Endothelial cell of umbilical vein (primary cell): Measurements from ENCODE around the gene KCNMA1. TPM values are rescaled to one million over a fixed set of nuclear protein-coding genes. Genes with fewer than 3 reads are reported as not detected.

Experiments used
- BruUV-seq: library from RNA; stranded (reverse); fragments of 400-500 nt; replicated peaks from 2 replicates; lab custom pipeline; 2021; lab: Mats Ljungman, UMichigan
- CTCF ChIA-PET: fragments of 300-600, 350-600 bp; sonication (Branson Sonifier 250); formaldehyde crosslinking; loops from one replicate; lab custom pipeline; 2021; ENCODE audit warnings: antibody characterized with exemption, inconsistent platforms; lab: Charles Lee
- POLR2A ChIA-PET: fragments of 300-600, 350-600 bp; sonication (Branson Sonifier 250); formaldehyde crosslinking; loops from one replicate; lab custom pipeline; 2021; ENCODE audit warnings: antibody characterized with exemption, inconsistent platforms; lab: Charles Lee
- DNase-seq: peaks from one replicate; pipeline ENCODE4 v3.0.0-alpha.2; 2011; ENCODE audit warnings: low read depth, low spot score
- FAIRE-seq: peaks from 2 replicates; lab custom pipeline; 2011; peaks lifted over from hg19 to GRCh38; lab: Jason Lieb, UNC
- H2AFZ ChIP-seq: 2 replicates; pipeline ENCODE4 v1.6.0; 2012; ENCODE audit warnings: low read depth, low read length, control low read depth, inconsistent platforms
- H3K27ac ChIP-seq: 2 replicates; pipeline ENCODE4 v1.5.1; 2011; ENCODE audit warnings: low read depth, mild to moderate bottlenecking, control low read depth, low read length, moderate library complexity; ENCODE audit not compliant: insufficient read depth
- H3K27me3 ChIP-seq, 2 experiments: 2 replicates each; pipeline versions ENCODE4 v1.6.0 to v1.6.1; 2011; ENCODE audit warnings: low read length in 2 of 2, mixed read lengths in 1 of 2; ENCODE audit not compliant: control insufficient read depth in 2 of 2, insufficient read depth in 2 of 2
- H3K36me3 ChIP-seq, 2 experiments: 2 replicates in 1 of 2; 3 replicates in 1 of 2; pipeline ENCODE4 v1.5.1; 2011; ENCODE audit warnings: low read length in 2 of 2, mild to moderate bottlenecking in 1 of 2, moderate library complexity in 1 of 2; ENCODE audit not compliant: control insufficient read depth in 2 of 2, insufficient read depth in 2 of 2; ENCODE audit errors: extremely low read depth in 1 of 2
- H3K4me1 ChIP-seq: 3 replicates; pipeline ENCODE4 v1.5.1; 2011; ENCODE audit warnings: mild to moderate bottlenecking, low read length; ENCODE audit not compliant: control insufficient read depth, insufficient read depth; ENCODE audit errors: extremely low read depth
- H3K4me2 ChIP-seq: 2 replicates; pipeline ENCODE4 v1.6.1; 2011; ENCODE audit warnings: low read length, control low read depth, mixed read lengths; ENCODE audit not compliant: insufficient read depth
- H3K4me3 ChIP-seq, 3 experiments: fragments of 200-600 bp in 1 of 3; sonication (generic), shearing (Covaris generic) in 1 of 3; replicated peaks in 1 of 3; 2 replicates each; pipeline ENCODE4 v1.5.1; 2011 to 2016; ENCODE audit warnings: control low read depth in 3 of 3, low read length in 3 of 3, mild to moderate bottlenecking in 2 of 3, inconsistent platforms in 1 of 3, low read depth in 1 of 3, moderate library complexity in 1 of 3; ENCODE audit not compliant: insufficient read depth in 1 of 3
- H3K79me2 ChIP-seq: 2 replicates; pipeline ENCODE4 v1.6.0; 2012; ENCODE audit warnings: low read length, inconsistent platforms; ENCODE audit not compliant: control insufficient read depth, insufficient read depth
- H3K9ac ChIP-seq: replicated peaks from 2 replicates; pipeline ENCODE3; 2011; ENCODE audit warnings: low read length, control low read depth; ENCODE audit not compliant: insufficient read depth; ENCODE audit errors: extremely low read depth
- H3K9me1 ChIP-seq: replicated peaks from 3 replicates; pipeline ENCODE4 v1.6.0; 2011; ENCODE audit warnings: mild to moderate bottlenecking, low read length; ENCODE audit not compliant: control insufficient read depth, insufficient read depth; ENCODE audit errors: extremely low read depth
- H3K9me3 ChIP-seq: replicated peaks from 2 replicates; pipeline ENCODE4 v1.5.1; 2012; ENCODE audit warnings: low read length, inconsistent platforms; ENCODE audit not compliant: control insufficient read depth, insufficient read depth
- H4K20me1 ChIP-seq: replicated peaks from 2 replicates; pipeline ENCODE3; 2011; ENCODE audit warnings: mild to moderate bottlenecking, low read length; ENCODE audit not compliant: control insufficient read depth, insufficient read depth; ENCODE audit errors: extremely low read depth
- CTCF ChIP-seq, 2 donors: IDR thresholded peaks; 1 replicate in 1 of 2; 2 replicates in 1 of 2; pipeline ENCODE4 v1.5.1; 2011; ENCODE audit warnings: low read length in 2 of 2, mild to moderate bottlenecking in 2 of 2, moderate library complexity in 2 of 2, control low read depth in 1 of 2, inconsistent platforms in 1 of 2, low read depth in 1 of 2; ENCODE audit not compliant: insufficient read depth in 1 of 2; ENCODE audit errors: extremely low read depth in 1 of 2
- EZH2 ChIP-seq: IDR thresholded peaks from 2 replicates; pipeline ENCODE4 v1.6.1; 2012; ENCODE audit warnings: borderline replicate concordance, low read depth, mild to moderate bottlenecking, moderate library complexity, low read length, inconsistent platforms; ENCODE audit not compliant: severe bottlenecking
- FOS ChIP-seq: IDR thresholded peaks from 2 replicates; pipeline ENCODE4 v1.6.1; 2011; ENCODE audit warnings: mild to moderate bottlenecking, low read length, moderate library complexity, borderline replicate concordance; ENCODE audit not compliant: insufficient read depth
- GATA2 ChIP-seq: IDR thresholded peaks from 2 replicates; pipeline ENCODE4 v1.7.0; 2011; ENCODE audit warnings: low read depth, mild to moderate bottlenecking, moderate library complexity, mixed read lengths, low read length; ENCODE audit not compliant: insufficient read length, insufficient read depth
- JUN ChIP-seq: IDR thresholded peaks from 2 replicates; pipeline ENCODE4 v1.6.1; 2011; ENCODE audit warnings: borderline replicate concordance, low read depth; ENCODE audit not compliant: insufficient read length, insufficient read depth
- MYC ChIP-seq: IDR thresholded peaks from one replicate; pipeline ENCODE4 v1.6.1; 2011; ENCODE audit warnings: mild to moderate bottlenecking, low read depth, low read length
- POLR2A ChIP-seq: IDR thresholded peaks from 2 replicates; pipeline ENCODE4 v1.6.1; 2012; ENCODE audit warnings: low read depth, mild to moderate bottlenecking, control low read depth, low read length
- POLR2AphosphoS5 ChIP-seq: IDR thresholded peaks from 2 replicates; pipeline ENCODE4 v1.6.1; 2012; ENCODE audit warnings: low read depth, mild to moderate bottlenecking, control low read depth, low read length, moderate library complexity; ENCODE audit not compliant: insufficient read depth
- dilution Hi-C: fragments of 300-500 bp; cut with MboI; formaldehyde crosslinking; loops from one replicate; pipeline ENCODE4 v1.15.0; 2019; ENCODE audit warnings: low sequenced_read_pairs; ENCODE audit not compliant: extremely low pct_ligation_motif_present
- intact Hi-C: fragments of 100-400 bp; cut with micrococcal nuclease; formaldehyde crosslinking; loops from one replicate; pipeline ENCODE4 v1.10.0; 2022
- polyA plus RNA-seq, 4 experiments: library from polyadenylated mRNA; depleted of rRNA in 3 of 4; stranded (reverse) in 3 of 4; unstranded in 1 of 4; fragments of >200 nt; gene quantifications; 2 replicates each; pipeline versions ENCODE4 v1.2.1 to v1.2.3, GENCODE V29; 2011 to 2012; ENCODE audit warnings: missing spikeins in 1 of 4
- total RNA-seq: library from RNA; stranded (reverse); gene quantifications from 2 replicates; pipeline ENCODE4 v1.2.3, GENCODE V29; 2021
- TF ChIP-seq, protein P1 (sequence below): IDR thresholded peaks from 2 replicates; pipeline ENCODE4 v1.6.1; 2011; ENCODE audit not compliant: insufficient read depth, insufficient read length

The KCNMA1 gene
- total and polyA plus RNA-seq, 2 donors (not counting 3 experiments of a cell fraction or from before 2014, with no cell fraction given): 0.10 to 0.82 TPM

DNA sequence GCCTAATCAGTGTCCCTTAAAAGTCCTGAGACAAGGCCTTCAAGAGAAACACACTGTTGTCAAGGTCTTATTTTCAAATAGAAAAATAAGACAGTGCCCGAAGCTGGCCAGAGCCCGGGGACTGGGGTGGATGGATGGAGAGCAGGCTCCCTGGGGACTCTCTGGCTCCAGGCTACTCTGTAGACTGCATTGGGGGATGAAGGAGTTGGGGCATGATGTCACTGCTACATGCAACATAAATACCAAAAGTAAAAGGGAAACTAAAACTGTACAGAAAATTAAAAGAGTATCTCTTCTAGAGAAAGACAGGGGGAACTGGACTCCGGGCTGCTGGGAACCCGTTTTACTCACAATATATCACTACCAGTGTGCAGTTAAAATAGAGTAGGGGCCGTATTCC is 629.8 kb downstream of the KCNMA1 start:
- Histone ChIP-seq H3K9me1 (no peaks in the 10 kb centered on the region), H3K4me3 (no peak overlapping the region), H3K36me3 (no peaks in the 10 kb centered on the region), H4K20me1 (no peaks in the 10 kb centered on the region), H3K4me2 (no peak overlapping the region), H3K27me3 (peaks cover under 1 to 2% of the 10 kb centered on the region in 2 experiments), H3K79me2 (no peaks in the 10 kb centered on the region), H3K9me3 (no peaks in the 10 kb centered on the region), H3K27ac (no peak overlapping the region), H3K9ac (no peak overlapping the region), H2AFZ (no peak overlapping the region), H3K4me1 (no peaks in the 10 kb centered on the region)
- dilution Hi-C loops: no loop called here
- CTCF ChIA-PET: interaction anchor here (1.3 to 1.4 kb wide), 2 partner anchors 23 to 34 kb away, joined by 4 to 5 read pairs; no protein-coding TSS in a partner anchor
- TF ChIP-seq JUN (no peak), GATA2 (no peak), FOS (no peak), POLR2A (no peak), EZH2 (no peak)
- TF ChIP-seq, protein P1, sequence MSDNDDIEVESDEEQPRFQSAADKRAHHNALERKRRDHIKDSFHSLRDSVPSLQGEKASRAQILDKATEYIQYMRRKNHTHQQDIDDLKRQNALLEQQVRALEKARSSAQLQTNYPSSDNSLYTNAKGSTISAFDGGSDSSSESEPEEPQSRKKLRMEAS: no peak
- no TSS peak for BruUV-seq
- intact Hi-C loops: no loop called here
- POLR2A ChIA-PET: no interaction called here
- DNase-seq (no peak), FAIRE-seq (no peak)

DNA sequence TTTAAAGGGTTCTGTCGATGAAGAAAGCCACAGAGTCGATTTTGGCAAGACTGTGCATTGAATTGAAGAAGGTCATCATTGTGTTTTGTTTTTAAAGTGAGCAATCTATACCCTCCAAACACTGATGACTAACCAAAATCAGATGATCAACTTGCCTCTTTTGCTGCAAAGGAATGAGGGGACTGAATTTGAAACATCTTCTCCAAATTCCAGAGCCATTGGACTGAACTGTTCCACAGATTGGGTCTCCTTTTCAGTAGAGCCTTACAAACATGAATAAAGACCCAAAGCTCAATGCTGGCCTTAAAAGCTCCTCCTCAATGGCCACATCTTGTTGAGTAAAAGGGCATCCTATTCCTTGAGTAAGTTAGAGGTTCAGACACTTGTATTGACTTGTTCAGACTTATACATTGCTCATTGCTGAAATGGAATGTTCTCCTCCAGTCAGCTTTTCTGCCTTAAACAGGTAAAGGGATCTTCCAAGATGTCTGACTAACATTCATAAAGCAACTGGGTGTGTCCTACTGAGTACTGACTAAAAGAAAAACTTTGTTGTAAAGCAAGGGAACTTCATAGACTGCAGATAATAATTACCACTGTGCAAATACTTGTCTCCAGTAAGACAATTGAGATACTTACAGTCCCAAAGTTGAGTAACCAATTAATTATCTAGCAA is 630.6 kb downstream of the KCNMA1 start:
- no peak for FAIRE-seq
- no peaks in the 10 kb centered on the region for H4K20me1 ChIP-seq
- no peaks in the 10 kb centered on the region for H3K4me1 ChIP-seq
- H3K9me3 ChIP-seq: no peaks in the 10 kb centered on the region
- TF ChIP-seq GATA2 (no peak), CTCF (IDR thresholded peaks at IDR 0.05; ENCODE audit: extremely low read depth in 1 of 2, insufficient read depth in 1 of 2, low read depth in 1 of 2, low read length in 2 of 2) (no peak), POLR2AphosphoS5 (no peak), FOS (no peak), EZH2 (no peak), JUN (no peak), MYC (no peak)
- H2AFZ ChIP-seq: no peak overlapping the region
- no TSS peak for BruUV-seq
- H3K27me3 ChIP-seq: peaks cover 2 to 3% of the 10 kb centered on the region in 2 experiments
- intact Hi-C loops: no loop called here
- no peak overlapping the region for H3K4me2 ChIP-seq
- H3K36me3 ChIP-seq: no peaks in the 10 kb centered on the region
- DNase-seq: no peak
- no peaks in the 10 kb centered on the region for H3K79me2 ChIP-seq
- ChIA-PET CTCF (interaction anchor here (1.0 to 2.8 kb wide), 4 partner anchors 11 to 35 kb away, joined by 3 to 15 read pairs (median 4); no protein-coding TSS in a partner anchor), POLR2A (no interaction called here)
- H3K9ac ChIP-seq: no peak overlapping the region
- H3K9me1 ChIP-seq: no peaks in the 10 kb centered on the region
- dilution Hi-C loops: no loop called here
- H3K27ac ChIP-seq: no peak overlapping the region
- no peak overlapping the region for H3K4me3 ChIP-seq
